Activated CD8-positive, alpha-beta memory T cell treated with anti-CD3 and anti-CD28 coated beads, Interleukin-2, amount 10 ng/mL, durations not matched to agents 7 days and 5 days (primary cell): ENCODE measurements around the gene JAM2. TPM values are rescaled to one million over a fixed set of nuclear protein-coding genes. Genes with fewer than 3 reads are reported as not detected.

ENCODE experiments used
- total RNA-seq, 2 experiments: library from RNA; stranded (reverse); gene quantifications; one replicate each; pipeline ENCODE4 v1.2.3, GENCODE V29; 2021

JAM2 gene
- total RNA-seq, 2 experiments from 2014 or later = 0.26 to 0.37 TPM

Other genes with a start within 250 kb of the JAM2 start
- 10 to 100 TPM; 43.5 to 44.8 TPM for gene MRPL39, start 31.8 kb upstream of the JAM2 start, total RNA-seq
- 100 to 1,000 TPM; 114 to 131 TPM for gene ATP5PF, start 95.6 kb downstream of the JAM2 start, total RNA-seq
- gene GABPA, start 95.7 kb downstream of the JAM2 start, total RNA-seq = 10 to 100 TPM; 23.9 to 27.1 TPM